ENCODE measurements around the gene DDR2.

The DDR2 gene

GRCh38 chr1:162701286-162701685 is 69.0 kb downstream of the DDR2 start:
- DNase-seq: no peak

- no peak for DNase-seq
Measured at GRCh38 chr1:162702628-162703027, 70.4 kb downstream of the DDR2 start.

- no peak for DNase-seq
Measured at GRCh38 chr1:162703708-162704107, 71.4 kb downstream of the DDR2 start.

GRCh38 chr1:162704673-162705424 is 72.6 kb downstream of the DDR2 start:
- DNase-seq: no peak

GRCh38 chr1:162706003-162706402 is 73.7 kb downstream of the DDR2 start:
- DNase-seq: no peak

- DNase-seq: no peak
Measured at GRCh38 chr1:162706606-162707005, 74.3 kb downstream of the DDR2 start.

GRCh38 chr1:162708286-162708685 is 76.0 kb downstream of the DDR2 start:
- DNase-seq: no peak

GRCh38 chr1:162709132-162709860 is 77.0 kb downstream of the DDR2 start:
- no peak for DNase-seq

GRCh38 chr1:162709870-162710269 is 77.6 kb downstream of the DDR2 start:
- no peak for DNase-seq

- no peak for DNase-seq
Measured at GRCh38 chr1:162710345-162710744, 78.1 kb downstream of the DDR2 start.

GRCh38 chr1:162710780-162711465 is 78.7 kb downstream of the DDR2 start:
- no peak for DNase-seq

GRCh38 chr1:162712317-162713029 is 80.2 kb downstream of the DDR2 start:
- no peak for DNase-seq

GRCh38 chr1:162716123-162716522 is 83.9 kb downstream of the DDR2 start:
- no peak for DNase-seq

GRCh38 chr1:162716552-162716951 is 84.3 kb downstream of the DDR2 start:
- DNase-seq: no peak

GRCh38 chr1:162717548-162718184 is 85.4 kb downstream of the DDR2 start:
- DNase-seq: no peak

- DNase-seq: no peak
Measured at GRCh38 chr1:162719678-162720077, 87.4 kb downstream of the DDR2 start.

GRCh38 chr1:162720996-162721395 is 88.7 kb downstream of the DDR2 start:
- no peak for DNase-seq

GRCh38 chr1:162721471-162721870 is 89.2 kb downstream of the DDR2 start:
- no peak for DNase-seq

GRCh38 chr1:162722036-162722435 is 89.8 kb downstream of the DDR2 start:
- DNase-seq: no peak

GRCh38 chr1:162724583-162725120 is 92.4 kb downstream of the DDR2 start:
- DNase-seq: no peak

- no peak for DNase-seq
Measured at GRCh38 chr1:162725301-162725837, 93.1 kb downstream of the DDR2 start.

GRCh38 chr1:162726555-162726954 is 94.3 kb downstream of the DDR2 start:
- no peak for DNase-seq
